GM12872 (cell line): ENCODE results near the gene CIDEC.

Source experiments
- CTCF ChIP-seq: IDR thresholded peaks from 3 replicates; pipeline ENCODE4 v1.5.1; 2011; ENCODE audit warnings: low read depth, mild to moderate bottlenecking, low read length, moderate library complexity; ENCODE audit not compliant: insufficient read depth

Gene CIDEC

GRCh38 chr3:9915254-9916141 is 35.4 kb upstream of the CIDEC start:
- no peak for TF ChIP-seq CTCF

- TF ChIP-seq CTCF = no peak
Observed at GRCh38 chr3:9914559-9915253, 34.7 kb upstream of the CIDEC start.

- TF ChIP-seq CTCF = no peak
Observed at GRCh38 chr3:9914011-9914410, 34.0 kb upstream of the CIDEC start.

- no peak for TF ChIP-seq CTCF
Observed at GRCh38 chr3:9913601-9914000, 33.5 kb upstream of the CIDEC start.

- TF ChIP-seq CTCF = no peak
Observed at GRCh38 chr3:9912294-9912935, 32.4 kb upstream of the CIDEC start.

- no peak for TF ChIP-seq CTCF
Observed at GRCh38 chr3:9911863-9912262, 31.8 kb upstream of the CIDEC start.
